Epithelial cell of esophagus (primary cell): Measurements from ENCODE around the gene MAGEA9B.
"Not testable (repeated sequence)": the region's sequence is repeated elsewhere in the genome, so short reads cannot be mapped to it uniquely, and the experiment has no call there.

ENCODE experiments used
- DNase-seq: peaks from one replicate; pipeline ENCODE4 v3.0.0; 2010; ENCODE audit warnings: low read depth
- H3K4me3 ChIP-seq: 2 replicates; pipeline ENCODE4 v1.5.1; 2011; ENCODE audit warnings: mild to moderate bottlenecking, low read length, control low read depth
- CTCF ChIP-seq: IDR thresholded peaks from 2 replicates; pipeline ENCODE4 v1.5.1; 2011; ENCODE audit warnings: low read depth, mild to moderate bottlenecking, low read length, control low read depth, inconsistent platforms; ENCODE audit not compliant: insufficient read depth; ENCODE audit errors: missing control alignments

MAGEA9B gene

GRCh38 chrX:149618871-149619270, 31.6 kb upstream of the MAGEA9B start:
- TF ChIP-seq CTCF, result no peak
- DNase-seq, result no peak
- no peak overlapping the region for H3K4me3 ChIP-seq

DNA sequence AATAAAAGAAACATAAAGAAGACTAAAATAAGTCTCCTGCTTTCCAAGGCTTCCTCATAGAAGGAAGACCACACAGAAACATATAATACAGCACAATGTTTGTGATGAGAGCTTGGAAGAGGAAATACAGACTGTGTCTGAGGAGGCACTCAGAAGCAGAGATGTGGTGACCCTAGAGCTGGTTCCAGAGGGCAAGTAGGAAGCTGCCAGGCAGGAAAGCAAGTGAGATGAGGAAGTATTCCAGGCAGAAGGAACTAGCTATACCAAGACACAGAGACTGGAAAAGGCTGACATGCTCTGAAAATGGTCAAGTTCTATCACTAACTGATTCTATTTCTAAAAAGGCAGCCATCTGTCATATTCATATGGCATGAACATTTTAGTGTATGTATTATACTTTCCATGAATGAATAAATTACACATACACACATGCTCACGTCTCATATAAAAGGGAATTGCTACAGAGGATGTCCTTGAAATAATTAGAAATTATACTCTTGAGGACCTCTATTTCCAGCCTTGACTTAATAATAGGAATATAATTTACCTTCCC, 24.4 kb upstream of the MAGEA9B start:
- no peak for TF ChIP-seq CTCF
- DNase-seq, result no peak

DNA sequence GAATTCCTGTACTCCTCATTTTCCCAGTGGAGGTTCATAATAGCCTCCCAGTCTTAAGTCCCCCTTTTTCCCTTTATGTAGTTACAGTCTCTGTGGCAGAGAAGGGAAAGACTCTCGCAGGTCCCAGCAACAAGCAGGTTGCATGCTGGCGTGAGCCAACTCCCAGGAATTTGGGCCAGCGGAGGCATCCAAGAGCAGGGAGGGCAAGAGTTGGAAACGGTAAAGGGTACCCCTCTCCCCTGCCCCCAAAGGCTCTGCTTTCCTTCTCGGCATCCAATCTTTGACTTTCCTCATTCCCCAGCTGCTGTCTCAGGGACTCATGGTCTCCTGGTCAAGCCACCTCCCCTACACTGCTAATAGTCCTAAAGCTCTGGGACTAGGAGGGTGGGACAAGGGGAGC, 23.3 kb upstream of the MAGEA9B start:
- DNase-seq, result no peak
- TF ChIP-seq CTCF, result no peak
- H3K4me3 ChIP-seq, result no peak overlapping the region

More for the DNA sequence above, 24.4 kb upstream of the MAGEA9B start:
- H3K4me3 ChIP-seq, result no peak overlapping the region

- H3K4me3 ChIP-seq, result no peak overlapping the region
- TF ChIP-seq CTCF, result no peak
These were observed 20.4 kb upstream of the MAGEA9B start for GRCh38 chrX:149607699-149608098.

DNA sequence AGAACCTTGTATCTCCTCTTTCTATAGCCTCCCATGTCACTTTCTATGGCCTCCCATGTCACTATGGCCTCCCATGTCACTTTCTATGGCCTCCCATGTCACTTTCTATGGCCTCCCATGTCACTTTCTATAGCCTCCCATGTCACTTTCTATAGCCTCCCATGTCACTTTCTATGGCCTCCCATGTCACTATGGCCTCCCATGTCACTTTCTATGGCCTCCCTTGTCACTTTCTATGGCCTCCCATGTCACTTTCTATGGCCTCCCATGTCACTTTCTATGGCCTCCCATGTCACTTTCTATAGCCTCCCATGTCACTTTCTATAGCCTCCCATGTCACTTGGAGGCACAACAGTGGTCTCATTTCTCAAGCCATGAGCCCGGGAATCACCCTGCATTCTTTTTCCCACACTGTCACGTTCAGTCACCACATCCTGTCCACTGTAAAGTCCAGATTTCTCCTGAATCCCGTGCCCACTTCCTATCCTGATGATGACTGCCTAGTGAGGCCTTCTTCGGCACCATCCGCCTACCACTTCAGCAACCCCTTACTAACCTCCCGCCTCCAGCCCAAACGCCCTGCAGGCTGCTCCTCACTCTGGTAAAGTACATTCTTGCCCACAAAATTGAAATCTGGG, 18.1 kb upstream of the MAGEA9B start:
- H3K4me3 ChIP-seq, DNase-seq: not testable (repeated sequence)

More at GRCh38 chrX:149607699-149608098, 20.4 kb upstream of the MAGEA9B start:
- no peak for DNase-seq

DNA sequence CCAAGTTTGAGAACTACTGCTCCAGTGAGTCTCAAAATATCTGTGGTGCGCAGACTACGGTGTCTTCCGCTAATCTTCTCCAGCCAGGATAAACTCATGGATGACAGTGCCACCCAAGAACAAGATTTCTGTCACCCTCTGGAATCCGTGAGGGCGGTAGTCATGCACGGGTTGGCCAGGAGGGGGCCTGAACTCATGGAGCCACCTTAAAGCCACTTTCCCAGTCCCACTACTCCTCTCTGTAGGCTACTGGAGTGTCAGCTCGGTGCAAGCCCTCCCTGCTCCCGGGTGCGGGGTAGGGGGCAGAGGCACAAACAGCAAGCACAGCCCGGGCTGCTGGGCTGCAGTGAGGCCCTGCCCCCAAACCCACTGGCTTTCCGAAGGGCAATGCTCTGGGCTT, 11.3 kb upstream of the MAGEA9B start:
- not testable (repeated sequence) for H3K4me3 ChIP-seq, DNase-seq

DNA sequence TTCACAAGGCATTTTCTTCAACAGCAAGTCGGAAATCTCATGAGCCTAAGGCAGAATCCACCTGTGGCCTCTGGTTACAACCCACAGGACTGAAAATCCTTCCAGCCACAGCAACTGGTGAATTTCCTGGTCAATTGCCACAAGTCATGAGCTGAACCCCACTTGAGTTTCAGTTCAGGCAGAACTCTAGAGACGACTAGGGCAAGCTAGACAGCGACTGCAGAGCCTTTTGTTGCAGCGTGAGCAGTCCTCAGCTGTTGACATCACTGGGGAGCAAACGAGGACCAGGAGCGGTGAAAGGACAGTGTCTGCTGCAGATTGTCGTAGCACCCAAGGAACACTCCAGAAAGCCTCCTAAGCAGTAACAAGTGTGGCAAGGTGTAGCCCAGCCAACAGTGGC, 8.7 kb upstream of the MAGEA9B start:
- H3K4me3 ChIP-seq, DNase-seq: not testable (repeated sequence)

- DNase-seq, H3K4me3 ChIP-seq: not testable (repeated sequence)
These were observed 8.0 kb upstream of the MAGEA9B start, which contains the start of gene HSFX2 for GRCh38 chrX:149595214-149595613. Gene HSFX2, minus strand, starts transcription at chrX:149595314. Its CDS starts 614 bp downstream, at chrX:149594700.

GRCh38 chrX:149590993-149591392, 3.7 kb upstream of the MAGEA9B start:
- H3K4me3 ChIP-seq, DNase-seq: not testable (repeated sequence)

DNA sequence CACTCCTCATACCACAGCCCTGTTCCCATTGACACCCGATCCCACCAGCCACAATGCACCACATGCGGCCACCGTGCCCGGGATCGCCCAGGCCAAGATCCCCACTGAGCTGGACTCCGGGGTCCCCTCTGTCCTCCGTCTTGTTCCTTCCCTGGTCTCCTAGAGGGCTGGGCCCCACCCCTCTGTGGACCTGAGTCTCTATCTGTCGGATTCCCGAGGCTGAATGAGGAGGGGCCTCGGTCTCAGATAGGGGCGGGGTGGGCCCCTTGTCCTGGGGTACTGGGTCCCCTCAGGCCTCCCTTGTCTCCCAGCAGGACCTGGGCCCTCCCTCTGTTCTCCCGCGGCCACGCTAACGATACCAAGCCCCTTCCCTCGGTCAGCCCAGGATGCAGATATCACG, 1.6 kb downstream of the MAGEA9B start:
- H3K4me3 ChIP-seq, DNase-seq: not testable (repeated sequence)

GRCh38 chrX:149573456-149573855, 13.8 kb downstream of the MAGEA9B start:
- not testable (repeated sequence) for H3K4me3 ChIP-seq, DNase-seq
